Esophagus muscularis mucosa (tissue), 3 donors: ENCODE measurements around the gene NR1H3.

Experiments
- POLR2A ChIP-seq: fragments of 450-650 bp; IDR thresholded peaks from one replicate; pipeline ENCODE4 v1.6.1; 2017; ENCODE audit warnings: antibody characterized with exemption, moderate library complexity, mild to moderate bottlenecking, low read depth
- TF ChIP-seq, protein P1 (sequence below), 3 experiments: fragments of 200-600 bp in 2 of 3; fragments of 450-650 bp in 1 of 3; sonication (generic) in 2 of 3; IDR thresholded peaks; one replicate each; pipeline ENCODE4 v1.5.1; 2017 to 2019; ENCODE audit warnings: antibody characterized with exemption in 3 of 3, mild to moderate bottlenecking in 2 of 3, moderate library complexity in 1 of 3

DNA sequence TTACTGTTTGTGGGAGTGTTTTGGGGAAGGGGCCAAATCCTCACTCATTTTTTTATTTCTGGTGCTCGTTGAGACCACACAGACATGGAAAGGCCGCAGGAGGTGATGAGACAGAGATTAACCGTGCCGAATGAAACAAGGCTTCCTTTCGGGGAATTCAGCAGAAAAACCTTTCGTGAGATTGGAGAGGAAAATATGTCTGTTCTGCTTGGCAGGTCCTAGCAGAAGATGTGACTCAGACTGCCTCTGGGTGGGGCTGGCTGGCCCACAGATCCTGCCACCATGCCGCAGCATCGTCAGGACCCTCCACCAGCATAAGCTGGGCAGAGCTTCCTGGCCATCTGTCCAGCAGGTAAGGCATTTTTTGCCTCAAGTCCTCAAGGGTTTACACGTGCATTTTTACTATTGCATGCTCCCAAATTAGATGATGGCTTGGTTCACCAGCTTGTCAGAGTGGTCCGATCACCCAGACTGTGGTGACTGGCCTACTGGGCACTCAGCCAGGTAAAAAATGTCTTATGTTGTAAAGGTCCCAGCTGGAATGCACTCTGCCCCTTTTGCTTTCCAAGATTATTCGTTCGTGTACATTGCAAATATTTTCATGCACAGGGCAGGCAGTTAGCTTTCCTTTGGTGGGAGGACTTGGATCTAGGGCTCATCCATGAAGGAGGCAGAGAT lies 41.5 kb upstream of the NR1H3 start:
- TF ChIP-seq, protein P1, sequence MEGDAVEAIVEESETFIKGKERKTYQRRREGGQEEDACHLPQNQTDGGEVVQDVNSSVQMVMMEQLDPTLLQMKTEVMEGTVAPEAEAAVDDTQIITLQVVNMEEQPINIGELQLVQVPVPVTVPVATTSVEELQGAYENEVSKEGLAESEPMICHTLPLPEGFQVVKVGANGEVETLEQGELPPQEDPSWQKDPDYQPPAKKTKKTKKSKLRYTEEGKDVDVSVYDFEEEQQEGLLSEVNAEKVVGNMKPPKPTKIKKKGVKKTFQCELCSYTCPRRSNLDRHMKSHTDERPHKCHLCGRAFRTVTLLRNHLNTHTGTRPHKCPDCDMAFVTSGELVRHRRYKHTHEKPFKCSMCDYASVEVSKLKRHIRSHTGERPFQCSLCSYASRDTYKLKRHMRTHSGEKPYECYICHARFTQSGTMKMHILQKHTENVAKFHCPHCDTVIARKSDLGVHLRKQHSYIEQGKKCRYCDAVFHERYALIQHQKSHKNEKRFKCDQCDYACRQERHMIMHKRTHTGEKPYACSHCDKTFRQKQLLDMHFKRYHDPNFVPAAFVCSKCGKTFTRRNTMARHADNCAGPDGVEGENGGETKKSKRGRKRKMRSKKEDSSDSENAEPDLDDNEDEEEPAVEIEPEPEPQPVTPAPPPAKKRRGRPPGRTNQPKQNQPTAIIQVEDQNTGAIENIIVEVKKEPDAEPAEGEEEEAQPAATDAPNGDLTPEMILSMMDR (IDR thresholded peaks at IDR 0.05): no peak
- TF ChIP-seq POLR2A: no peak
